NCI-H1417 treated with DMSO at 0.1 percent for 48 hours (cell line): ENCODE results near the gene PABPC1L2A.
"Not testable (repeated sequence)": the region's sequence is repeated elsewhere in the genome, so short reads cannot be mapped to it uniquely, and the experiment has no call there.

ENCODE experiments used
- DNase-seq: peaks from one replicate; lab custom pipeline; 2025; lab: John Stamatoyannopoulos, UW

Gene PABPC1L2A

DNA sequence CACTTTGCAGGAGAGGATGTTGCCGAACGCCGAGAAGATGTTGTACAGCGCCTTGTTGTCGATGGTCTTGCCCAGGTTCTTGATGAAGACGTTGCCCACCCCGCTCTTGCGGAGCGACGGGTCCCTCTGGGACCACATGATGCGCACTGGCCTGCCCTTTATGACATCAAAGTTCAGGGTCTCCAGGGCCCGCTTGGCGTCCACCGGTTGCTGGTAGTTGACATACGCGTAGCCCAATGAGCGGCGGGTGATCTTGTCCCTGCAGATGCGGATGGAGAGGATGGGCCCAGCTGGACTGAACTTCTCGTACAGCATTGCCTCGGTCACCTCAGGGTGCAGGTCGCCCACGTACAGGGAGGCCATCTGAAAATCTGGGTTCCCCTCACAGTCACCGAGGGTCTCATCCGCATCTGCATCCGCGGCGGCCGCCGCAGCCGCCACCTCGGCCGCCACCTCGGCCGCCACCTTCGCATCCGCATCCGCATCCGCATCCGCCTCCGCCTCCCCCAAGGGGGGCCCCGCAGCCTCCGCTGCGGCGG, at the start of gene PABPC1L2A:
Gene PABPC1L2A (minus strand): TSS at position 489 of the 539 bp plus-strand sequence. CDS start 126 bp downstream, at position 363.
- not testable (repeated sequence) for DNase-seq

DNA sequence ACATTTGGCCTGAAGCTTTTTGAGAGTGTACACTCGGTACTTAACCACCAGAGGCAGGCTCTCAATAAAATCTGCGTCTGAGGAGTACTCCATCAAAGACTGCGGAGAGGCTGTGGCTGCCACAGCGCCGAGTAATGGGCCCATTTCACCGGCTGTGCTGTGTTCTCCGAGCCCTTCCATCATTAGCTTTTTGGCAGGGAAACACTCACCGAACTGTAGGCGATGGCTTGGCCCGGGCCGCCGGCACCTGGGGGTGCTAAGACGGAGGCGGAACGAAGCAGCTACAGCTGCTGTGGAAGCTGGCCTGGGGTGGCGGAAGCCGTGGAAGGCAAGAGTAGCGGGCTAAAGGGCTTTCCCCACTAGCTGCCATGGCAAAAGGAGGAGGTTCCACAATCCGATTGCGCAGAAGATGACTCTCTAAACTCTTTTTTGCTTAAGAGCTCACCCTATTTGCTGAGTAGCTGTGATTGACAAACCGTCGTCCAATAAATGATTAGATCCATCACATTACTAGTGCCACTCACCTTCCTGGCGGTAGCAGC, 48.5 kb upstream of the PABPC1L2A start:
- DNase-seq = no peak

DNA sequence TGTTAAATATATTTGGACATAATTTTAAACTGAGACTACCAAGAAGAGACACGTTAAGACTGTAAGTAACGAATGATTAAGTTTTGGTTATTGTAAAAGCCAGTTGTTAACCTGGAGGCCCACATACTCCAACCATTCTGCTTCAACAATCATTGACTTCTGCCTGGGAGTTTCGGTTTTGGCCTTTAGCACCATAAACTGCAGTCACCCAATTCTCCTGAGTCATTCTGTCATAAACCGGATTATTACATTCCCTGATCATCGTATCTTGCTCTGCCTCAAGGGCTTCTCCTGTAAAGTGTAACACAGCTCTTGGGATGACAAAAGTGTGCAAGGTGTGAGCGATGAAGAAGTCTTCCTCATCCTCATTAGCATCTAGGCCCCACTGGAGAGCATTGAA, 46.9 kb upstream of the PABPC1L2A start:
- no peak for DNase-seq

DNA sequence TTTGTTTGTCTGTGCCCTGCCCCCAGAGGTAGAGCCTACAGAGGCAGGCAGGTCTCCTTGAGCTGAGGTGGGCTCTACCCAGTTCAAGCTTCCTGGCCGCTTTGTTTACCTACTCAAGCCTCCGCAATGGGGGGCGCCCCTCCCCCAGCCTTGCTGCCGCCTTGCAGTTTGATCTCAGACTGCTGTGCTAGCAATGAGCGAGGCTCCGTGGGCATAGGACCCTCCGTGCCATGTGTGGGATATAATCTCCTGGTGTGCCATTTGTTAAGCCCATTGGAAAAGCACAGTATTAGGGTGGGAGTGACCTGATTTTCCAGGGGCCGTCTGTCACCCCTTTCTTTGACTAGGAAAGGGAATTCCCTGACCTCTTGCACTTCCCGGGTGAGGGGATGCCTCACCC, 20.2 kb upstream of the PABPC1L2A start:
- not testable (repeated sequence) for DNase-seq

DNA sequence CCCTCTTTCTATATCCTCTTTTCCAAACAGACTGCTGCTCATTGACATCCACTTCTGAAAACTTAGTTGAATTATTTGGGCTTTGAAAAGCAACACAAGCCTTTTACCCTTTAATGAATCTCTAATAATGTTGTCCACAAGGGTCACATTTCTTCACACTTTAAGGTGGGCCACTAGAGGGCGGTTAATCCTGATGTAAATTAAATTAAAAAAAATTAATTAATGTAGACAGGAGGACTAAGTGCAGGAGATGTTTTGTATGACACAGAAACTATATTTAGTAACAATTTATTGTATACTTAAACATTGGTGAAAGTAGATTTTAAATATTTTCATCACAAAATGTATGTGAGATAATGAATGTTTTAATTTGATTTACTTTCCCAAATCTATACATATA, 7.5 kb upstream of the PABPC1L2A start:
- DNase-seq = not testable (repeated sequence)

- DNase-seq = not testable (repeated sequence)
These were observed 572 bp upstream of the PABPC1L2A start for GRCh38 chrX:73079884-73080283.

- not testable (repeated sequence) for DNase-seq
These were observed 715 bp downstream of the PABPC1L2A start for GRCh38 chrX:73078597-73078996.

- DNase-seq = no peak
These were observed 2.5 kb downstream of the PABPC1L2A start for GRCh38 chrX:73076838-73077237.

- DNase-seq = no peak
These were observed 9.8 kb downstream of the PABPC1L2A start for GRCh38 chrX:73069365-73070035.

DNA sequence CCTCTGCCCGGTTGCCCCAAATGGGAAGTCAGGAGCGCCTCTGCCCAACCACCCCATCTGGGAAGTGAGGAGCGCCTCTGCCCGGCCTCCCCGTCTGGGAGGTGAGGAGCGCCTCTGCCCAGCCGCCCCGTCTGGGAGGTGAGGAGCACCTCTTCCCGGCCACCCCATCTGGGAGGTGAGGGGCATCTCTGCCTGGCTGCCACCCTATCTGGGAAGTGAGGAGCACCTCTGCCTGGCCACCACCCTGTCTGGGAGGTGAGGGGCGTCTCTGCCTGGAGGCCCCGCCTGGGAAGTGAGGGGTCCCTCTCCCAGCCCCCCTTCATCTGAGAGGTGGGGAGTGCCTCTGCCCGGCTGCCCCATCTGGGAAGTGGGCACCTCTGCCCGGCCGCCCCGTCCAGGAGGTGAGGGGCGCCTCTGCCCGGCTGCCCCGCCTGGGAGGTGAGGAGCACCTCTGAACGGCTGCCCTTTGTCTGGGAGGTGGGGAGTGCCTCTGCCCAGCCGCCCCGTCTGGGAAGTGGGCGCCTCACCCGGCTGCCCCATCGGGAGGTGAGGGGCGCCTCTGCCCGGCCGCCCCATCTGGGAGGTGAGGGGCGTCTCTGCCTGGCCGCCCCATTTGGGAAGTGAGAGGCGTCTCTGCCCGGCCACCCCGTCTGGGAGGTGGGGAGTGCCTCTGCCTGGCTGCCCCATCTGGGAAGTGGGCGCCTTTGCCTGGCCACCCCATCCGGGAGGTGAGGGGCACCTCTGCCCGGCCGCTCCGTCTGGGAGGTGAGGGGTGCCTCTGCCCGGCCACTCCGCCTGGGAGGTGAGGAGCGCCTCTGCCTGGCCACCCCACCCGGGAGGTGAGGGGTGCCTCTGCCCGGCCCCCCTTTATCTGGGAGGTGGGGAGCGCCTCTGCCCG, 10.6 kb downstream of the PABPC1L2A start:
- no peak for DNase-seq

DNA sequence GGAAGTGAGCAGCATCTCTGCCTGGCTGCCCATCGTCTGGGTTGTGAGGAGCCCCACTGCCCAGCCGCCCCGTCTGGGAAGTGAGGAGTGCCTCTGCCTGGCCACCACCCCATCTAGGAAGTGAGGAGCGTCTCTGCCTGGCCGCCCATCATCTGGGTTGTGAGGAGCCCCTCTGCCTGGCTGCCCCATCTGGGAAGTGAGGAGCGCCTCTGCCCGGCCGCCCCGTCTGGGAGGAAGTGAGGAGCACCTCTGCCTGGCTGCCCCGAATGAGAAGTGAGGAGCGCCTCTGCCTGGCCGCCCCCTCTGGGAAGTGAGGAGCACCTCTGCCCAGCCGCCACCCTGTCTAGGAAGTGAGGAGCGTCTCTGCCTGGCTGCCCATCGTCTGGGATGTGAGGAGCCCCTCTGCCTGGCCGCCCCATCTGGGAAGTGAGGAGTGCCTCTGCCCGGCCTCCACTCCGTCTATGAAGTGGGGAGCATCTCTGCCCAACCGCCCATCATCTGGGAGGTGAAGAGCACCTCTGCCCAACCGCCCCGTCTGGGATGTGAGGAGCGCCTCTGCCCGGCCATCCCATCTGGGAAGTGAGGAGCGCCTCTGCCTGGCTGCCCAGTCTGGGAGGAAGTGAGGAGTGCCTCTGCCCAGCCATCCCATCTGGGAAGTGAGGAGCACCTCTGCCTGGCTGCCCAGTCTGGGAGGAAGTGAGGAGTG, 11.4 kb downstream of the PABPC1L2A start:
- not testable (repeated sequence) for DNase-seq

DNA sequence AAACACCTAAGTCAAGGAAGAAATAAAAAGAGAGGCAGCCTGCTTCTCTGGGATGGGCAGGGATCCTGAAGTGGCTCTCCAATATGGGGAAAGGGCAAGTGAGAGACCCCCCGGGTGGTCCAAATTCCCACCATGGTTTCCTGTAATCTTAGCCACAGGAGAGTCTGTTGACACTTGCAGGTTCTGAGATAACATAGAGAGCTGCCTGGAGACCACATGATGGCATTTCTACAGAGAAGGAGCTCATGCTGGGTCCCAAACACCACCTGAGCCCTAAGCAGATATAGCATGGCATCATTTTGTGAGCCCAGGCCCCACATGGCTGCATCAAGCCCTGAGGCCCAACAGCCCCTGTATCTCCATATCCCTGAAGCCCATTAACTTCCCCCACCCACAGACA, 50.4 kb downstream of the PABPC1L2A start:
- DNase-seq = no peak
